CD4-positive, alpha-beta T cell treated with Interleukin-2 at 100 ng/mL for 4 hours (primary cell): ENCODE results near the gene DEPDC5.
"Not testable (repeated sequence)": the region's sequence is repeated elsewhere in the genome, so short reads cannot be mapped to it uniquely, and the experiment has no call there.

Experiments used
- DNase-seq: peaks from one replicate; pipeline ENCODE4 v3.0.0-alpha.2; 2020; ENCODE audit warnings: low spot score

DEPDC5 gene

DNA sequence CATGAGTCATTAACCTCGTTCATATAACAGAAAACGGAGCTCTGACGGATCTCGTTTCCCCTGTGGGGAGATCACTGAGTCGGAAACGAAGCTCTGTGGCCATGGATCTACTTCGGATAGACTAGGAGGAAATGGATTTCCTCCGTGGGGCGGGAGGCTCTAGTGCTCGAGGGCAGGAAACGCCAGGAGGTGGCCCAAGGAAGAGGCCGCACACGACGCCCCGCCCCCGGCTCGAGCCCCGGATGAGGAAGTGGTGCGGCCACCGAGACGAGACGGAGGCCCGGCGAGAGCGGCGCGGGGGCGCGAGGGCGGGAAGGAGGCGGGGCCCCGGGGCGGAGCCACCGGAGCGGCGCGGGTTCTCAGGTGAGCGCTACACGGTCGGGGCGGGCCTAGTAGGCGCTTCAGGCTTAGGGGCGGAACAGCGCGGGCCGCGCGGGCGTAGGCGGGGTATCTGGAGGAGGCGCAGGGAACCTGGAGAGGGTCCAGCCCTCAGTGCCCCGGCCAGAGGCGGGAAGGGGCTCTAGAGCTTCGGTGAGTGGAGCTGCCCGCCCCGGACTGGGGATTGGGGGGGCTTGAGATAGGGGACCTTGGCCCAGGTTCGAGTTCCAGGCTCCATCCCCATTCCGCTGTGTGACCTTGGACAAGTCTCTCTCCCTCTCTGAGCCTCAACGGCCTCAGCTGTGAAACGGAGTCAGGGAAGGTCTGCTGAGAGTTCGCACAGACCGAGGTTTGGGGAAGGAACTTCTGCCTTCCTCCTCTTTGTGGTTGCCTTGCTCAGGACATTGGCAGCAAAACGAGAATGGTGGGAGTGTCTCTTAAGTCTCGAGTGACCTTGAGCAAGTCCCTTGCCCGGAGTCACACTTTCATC is at the start of gene DEPDC5:
TSS of gene DEPDC5 (plus strand) at position 386 of the 868 bp plus-strand sequence. CDS start 903 bp downstream, outside the sequence.
- peak; percentile 95 for DNase-seq

DNA sequence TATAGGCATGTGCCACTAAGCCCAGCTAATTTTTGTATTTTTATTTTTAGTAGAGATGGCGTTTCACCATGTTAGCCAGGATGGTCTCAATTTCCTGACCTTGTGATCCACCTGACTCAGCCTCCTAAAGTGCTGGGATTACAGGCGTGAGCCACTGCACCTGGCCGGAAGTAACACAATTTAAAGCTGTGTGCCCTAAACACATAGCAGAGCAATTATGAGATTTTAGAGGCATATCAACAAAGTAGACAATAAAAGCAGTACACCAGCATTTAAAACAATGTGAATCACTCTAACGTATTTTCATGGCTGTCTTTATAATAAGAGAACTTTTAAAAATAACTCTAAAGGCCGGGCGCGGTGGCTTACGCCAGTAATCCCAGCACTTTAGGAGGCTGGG is 46.3 kb upstream of the DEPDC5 start:
- DNase-seq: no peak

DNA sequence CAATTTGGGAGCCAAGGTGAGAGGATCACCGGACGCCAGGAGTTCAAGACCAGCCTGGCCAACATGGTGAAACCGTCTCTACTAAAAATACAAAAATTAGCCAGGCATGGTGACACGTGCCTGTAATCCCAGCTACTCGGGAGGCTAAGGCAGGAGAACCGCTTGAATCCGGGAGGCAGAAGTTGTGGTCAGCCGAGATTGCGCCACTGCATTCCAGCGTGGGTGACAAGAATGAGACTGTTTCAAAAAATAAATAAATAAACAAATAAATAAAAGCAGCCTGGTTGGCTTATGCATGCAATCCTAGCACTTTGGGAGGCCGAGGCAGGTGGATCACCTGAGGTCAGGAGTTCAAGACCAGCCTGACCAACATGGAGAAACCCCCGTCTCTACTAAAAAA is 42.6 kb upstream of the DEPDC5 start:
- DNase-seq: not testable (repeated sequence)

GRCh38 chr22:31715147-31715778 is 38.6 kb upstream of the DEPDC5 start:
- no peak for DNase-seq

DNA sequence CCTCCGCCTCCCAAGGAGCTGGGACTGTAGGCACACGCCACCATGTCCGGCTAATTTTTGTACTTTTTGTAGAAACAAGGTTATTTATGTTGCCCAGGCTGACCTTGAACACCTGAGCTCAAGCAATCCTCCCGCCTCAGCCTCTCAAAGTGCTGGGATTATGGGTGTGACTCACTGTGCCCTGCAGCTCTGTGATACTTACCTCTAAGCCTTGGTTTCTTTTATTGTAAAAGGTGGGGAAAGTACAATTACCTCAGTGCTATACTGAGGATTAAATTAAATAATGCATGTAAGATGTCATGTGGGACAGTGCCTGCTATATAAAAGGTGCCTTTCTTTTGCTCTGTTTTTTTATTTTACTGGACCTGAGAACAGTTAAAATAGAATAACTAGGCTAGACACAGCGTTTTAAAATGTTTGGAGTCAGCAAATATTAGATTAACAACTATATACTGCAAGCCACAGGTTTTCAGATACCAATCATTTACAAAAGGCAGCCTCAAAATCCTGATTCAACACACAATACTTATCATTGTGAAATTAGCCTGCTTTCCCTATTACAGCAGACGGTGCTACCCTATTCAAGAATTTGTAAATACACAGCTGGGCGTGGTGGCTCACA is 33.9 kb upstream of the DEPDC5 start:
- DNase-seq: no peak

DNA sequence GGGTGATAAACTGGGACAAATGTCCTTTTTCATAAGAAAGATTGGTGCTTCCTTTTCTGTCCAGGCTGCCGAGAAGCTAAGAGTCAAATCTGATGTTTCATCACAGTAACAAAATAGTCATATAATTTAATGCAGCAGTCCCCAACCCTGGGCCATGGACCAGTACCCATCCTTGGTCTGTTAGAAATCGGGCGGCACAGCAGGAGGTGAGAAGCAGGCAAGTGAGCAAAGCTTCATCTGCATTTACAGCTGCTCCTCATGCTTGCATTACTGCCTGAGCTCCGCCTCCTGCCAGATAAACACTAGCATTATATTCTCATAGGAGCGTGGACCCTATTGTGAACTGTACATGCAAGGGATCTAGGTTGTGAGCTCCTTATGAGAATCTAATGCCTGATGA is 30.1 kb upstream of the DEPDC5 start:
- DNase-seq: no peak

DNA sequence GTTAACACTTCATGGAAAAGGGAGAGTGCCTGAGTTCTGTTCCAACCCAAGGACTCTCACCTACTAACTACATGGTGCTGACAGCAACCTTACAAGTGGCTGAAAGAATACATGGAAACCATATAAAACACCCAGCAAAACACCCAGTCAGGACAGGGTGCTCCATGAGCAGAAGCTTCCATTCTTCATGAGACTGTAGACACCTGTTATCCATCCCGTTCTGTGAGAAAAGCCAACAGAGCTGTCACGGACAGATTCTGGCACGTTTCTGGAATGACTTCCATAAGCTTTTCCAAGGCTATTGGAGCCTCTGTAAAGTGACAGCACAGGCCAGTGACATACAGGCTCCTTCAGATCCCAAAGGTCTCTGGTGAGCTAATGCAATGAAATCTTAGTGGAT is 27.1 kb upstream of the DEPDC5 start:
- DNase-seq: no peak

GRCh38 chr22:31728857-31729256 is 25.0 kb upstream of the DEPDC5 start:
- no peak for DNase-seq

- DNase-seq: no peak
Observed at GRCh38 chr22:31730344-31730711, 23.5 kb upstream of the DEPDC5 start.

- no peak for DNase-seq
Observed at GRCh38 chr22:31732089-31732829, 21.6 kb upstream of the DEPDC5 start.

- DNase-seq: no peak
Observed at GRCh38 chr22:31733580-31734079, 20.2 kb upstream of the DEPDC5 start.

DNA sequence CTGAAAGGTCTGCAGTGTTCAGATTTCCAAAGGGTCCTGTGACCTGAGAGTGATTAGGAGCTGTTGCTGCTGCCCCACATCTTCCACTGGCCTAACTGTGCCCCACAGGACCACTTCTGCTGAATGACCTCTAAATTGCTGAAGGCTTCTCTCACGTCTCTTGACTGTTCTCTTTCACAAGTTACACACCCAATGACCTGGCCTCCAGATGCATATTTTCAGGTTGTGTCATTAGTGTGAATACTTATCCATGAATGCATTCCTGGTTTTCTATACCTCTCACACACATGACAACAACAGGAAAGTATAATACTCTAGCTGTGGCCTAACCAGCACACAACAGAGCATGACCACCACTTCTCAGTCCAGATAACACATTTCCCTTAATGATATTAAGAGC is 19.3 kb upstream of the DEPDC5 start:
- DNase-seq: no peak

DNA sequence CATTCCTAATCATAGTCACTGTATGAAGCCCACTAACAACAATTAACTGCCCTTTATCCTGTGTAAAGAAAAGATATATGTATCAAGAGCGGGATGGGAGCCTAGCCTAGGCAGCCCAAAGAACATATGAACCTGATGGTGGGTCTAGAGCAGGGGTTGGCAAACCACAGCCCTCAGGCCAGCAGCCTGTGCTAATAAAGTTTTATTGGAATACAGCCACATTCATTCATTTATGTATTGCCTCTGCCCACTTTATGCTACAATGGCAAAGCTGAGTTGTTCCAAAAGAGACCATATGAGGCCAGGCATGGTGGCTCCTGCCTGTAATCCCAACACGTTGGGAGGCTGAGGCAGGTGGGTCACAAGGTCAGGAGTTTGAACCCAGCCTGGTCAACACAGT is 17.4 kb upstream of the DEPDC5 start:
- no peak for DNase-seq

GRCh38 chr22:31737932-31738331 is 15.9 kb upstream of the DEPDC5 start:
- no peak for DNase-seq

DNA sequence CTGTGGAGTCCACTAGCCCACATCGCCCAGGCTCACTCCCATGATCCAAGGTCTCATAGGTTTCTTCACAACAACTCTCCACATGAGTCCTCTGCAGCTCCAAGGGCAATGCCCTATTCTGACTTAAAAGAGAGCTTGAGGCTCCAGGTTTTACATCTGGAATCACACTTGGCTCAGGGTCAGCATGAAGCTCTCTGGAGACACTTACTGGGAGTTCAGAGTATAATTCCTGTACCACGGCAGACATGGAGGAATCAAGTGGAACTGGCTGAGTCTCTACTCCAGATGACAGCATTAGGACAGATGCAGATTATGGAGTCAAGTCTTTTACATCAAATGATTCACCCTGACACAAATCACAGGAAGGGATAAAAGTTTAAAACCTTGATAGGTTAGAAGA is 15.3 kb upstream of the DEPDC5 start:
- DNase-seq: no peak

DNA sequence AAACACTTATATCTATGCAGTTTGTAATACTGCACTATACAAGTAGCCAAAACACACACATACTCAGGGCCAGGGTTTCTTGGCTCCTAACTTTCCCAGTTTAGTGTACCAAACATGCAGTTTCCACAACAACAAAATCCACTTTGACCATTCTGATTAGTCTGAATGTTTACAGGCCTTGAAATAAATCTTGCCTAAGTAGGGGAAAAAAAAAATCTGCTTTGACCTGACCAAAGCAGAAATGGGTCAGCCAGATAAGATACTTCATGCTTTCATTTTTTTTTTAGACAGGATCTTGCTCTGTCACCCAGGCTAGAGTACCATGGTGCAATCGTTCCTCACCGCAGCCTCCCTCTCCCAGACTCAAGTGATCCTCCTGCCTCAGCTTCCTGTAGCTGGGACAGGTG is 14.0 kb upstream of the DEPDC5 start:
- DNase-seq: no peak

GRCh38 chr22:31740314-31740713 is 13.5 kb upstream of the DEPDC5 start:
- DNase-seq: not testable (repeated sequence)

DNA sequence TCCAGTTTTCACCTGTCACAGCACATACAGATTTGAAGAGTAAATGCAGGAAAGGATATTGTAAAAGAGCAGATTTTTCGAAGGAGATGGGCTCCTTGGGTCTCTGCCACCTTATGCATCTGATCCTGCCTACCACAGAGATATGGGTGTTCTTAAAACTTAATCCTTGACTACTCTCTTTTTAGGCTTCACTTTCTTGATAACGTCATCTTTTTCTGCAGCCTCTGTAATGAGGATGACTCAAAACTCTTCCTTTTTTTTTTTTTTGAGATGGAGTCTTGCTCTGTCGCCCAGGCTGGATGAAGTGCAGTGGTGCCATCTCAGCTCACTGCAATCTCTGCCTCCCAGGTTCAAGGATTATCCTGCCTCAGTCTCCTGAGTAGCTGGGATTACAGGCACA is 11.7 kb upstream of the DEPDC5 start:
- no peak for DNase-seq

DNA sequence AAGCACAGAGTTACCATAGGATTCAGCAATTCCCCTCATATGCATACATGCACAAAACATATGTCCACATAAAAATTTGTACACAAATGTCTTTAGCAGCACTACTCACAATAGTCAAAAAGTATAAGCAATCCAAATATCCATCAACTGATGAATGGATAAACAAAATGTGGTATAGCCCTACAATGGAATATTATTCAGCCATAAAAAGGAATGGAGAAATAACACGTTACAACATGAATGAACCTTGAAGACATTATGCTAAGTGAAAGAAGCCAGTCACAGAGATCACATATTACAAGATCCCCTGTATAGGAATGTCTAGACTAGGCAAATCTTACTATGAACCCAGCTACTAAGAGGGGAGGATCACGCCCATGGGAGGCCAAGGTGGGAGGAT is 11.1 kb upstream of the DEPDC5 start:
- DNase-seq: no peak

DNA sequence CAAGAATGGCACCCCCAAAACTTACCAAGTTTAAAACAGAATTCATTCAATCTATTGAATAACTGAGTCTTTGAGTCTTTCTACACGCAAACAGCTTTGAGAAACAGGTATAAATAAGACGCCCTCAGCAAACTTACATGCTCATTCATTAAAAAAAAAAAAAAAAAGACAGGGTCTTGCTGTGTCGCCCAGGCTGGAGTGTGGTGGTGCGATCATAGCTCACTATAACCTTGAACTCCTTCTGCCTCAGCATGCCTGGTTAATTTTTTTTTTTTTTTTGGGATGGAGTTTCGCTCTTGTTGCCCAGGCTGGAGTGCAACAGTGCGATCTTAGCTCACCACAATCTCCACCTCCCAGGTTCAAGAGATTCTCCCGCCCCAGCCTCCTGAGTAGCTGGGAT is 9.9 kb upstream of the DEPDC5 start:
- no peak for DNase-seq

- DNase-seq: no peak
Observed at GRCh38 chr22:31747441-31747840, 6.4 kb upstream of the DEPDC5 start.

DNA sequence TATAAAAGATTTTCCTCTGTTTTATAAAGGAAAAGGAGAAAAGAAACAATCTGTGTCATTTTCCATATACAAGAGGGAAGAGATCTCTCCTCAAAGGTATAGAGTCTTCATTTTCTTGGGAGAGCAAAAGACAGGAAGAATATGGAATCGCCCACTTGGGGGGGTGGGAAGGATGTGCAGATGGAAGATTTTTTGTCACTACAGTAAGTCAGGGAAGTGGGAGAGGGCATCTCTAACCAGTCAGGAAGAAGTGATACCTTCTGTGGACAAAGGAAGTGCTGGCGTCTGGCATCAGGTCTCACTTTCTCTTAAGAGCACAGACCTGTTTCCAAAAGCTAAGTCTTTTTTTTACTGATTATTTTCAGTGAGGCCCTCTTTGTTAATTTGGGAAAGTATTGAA is 5.3 kb upstream of the DEPDC5 start:
- DNase-seq: no peak
